ENCODE measurements around the gene LSM11.

DNA sequence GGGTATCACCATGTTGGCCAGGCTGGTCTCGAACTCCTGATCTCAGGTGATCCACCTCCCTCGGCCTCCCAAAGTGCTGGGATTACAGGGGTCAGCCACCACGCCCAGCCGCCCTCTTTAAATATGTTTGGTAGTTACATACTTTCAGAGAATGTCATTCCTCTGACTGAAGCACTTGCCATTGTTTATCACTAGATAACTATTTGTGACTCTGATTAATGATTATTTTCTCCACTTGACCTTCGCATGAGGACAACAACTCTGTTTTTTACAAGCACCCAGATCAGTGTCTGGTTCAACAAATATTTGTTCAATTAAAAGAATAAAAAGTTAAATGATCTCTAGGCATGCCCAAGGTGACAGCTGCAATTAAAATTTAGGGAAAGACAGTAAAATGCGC, 59.2 kb downstream of the LSM11 start:
- TF ChIP-seq, protein P1, sequence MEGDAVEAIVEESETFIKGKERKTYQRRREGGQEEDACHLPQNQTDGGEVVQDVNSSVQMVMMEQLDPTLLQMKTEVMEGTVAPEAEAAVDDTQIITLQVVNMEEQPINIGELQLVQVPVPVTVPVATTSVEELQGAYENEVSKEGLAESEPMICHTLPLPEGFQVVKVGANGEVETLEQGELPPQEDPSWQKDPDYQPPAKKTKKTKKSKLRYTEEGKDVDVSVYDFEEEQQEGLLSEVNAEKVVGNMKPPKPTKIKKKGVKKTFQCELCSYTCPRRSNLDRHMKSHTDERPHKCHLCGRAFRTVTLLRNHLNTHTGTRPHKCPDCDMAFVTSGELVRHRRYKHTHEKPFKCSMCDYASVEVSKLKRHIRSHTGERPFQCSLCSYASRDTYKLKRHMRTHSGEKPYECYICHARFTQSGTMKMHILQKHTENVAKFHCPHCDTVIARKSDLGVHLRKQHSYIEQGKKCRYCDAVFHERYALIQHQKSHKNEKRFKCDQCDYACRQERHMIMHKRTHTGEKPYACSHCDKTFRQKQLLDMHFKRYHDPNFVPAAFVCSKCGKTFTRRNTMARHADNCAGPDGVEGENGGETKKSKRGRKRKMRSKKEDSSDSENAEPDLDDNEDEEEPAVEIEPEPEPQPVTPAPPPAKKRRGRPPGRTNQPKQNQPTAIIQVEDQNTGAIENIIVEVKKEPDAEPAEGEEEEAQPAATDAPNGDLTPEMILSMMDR (IDR thresholded peaks at IDR 0.05) = no peak
- no peak for TF ChIP-seq POLR2A (IDR thresholded peaks at IDR 0.05)

Data from lower leg skin (tissue), 3 donors.